Stimulated activated CD4-positive, alpha-beta T cell treated with anti-CD3 and anti-CD28 coated beads, TNF-alpha, amount 100 ng/mL, for 24 hours (primary cell): ENCODE data around the gene TMEM69.
"Not testable (repeated sequence)": the region's sequence is repeated elsewhere in the genome, so short reads cannot be mapped to it uniquely, and the experiment has no call there.

Source experiments
- DNase-seq, 3 experiments: peaks; one replicate each; pipeline ENCODE4 v3.0.0-alpha.2; 2020; ENCODE audit warnings: low read depth in 3 of 3

TMEM69 gene

DNA sequence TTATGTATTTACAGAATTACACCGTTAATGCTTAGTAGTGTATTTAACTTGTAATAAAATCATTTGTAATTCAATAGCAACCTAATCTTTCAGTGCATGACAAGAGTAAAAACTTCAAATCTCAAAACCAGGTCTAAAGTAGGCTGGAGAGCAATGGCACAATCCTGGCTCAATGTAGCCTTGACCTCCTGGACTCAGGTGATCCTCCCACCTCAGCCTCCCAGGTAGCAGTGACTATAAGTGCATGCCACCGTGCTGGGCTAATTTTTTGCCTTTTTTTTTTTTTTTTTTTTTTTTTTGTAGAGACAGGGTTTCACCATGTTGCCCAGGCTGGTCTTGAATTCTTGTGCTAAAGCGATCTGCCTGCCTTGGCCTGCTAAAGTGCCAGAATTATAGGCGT, 51.2 kb downstream of the TMEM69 start:
- DNase-seq = no peak

DNA sequence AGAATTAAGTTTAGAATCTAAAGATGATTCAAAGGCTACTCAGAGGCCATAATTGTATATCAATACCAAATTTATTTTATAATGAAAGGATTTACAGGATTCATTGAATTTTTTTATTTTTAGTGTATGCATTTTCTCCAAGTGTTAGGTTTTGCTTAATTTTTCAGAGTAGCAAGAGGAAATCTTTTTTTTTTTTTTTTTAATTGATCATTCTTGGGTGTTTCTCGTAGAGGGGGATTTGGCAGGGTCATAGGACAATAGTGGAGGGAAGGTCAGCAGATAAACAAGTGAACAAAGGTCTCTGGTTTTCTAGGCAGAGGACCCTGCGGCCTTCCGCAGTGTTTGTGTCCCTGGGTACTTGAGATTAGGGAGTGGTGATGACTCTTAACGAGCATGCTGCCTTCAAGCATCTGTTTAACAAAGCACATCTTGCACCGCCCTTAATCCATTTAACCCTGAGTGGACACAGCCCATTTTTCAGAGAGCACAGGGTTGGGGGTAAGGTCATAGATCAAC, 51.7 kb downstream of the TMEM69 start:
- not testable (repeated sequence) for DNase-seq
